ENCODE results near the gene RGS7BP. TPM values are rescaled to one million over a fixed set of nuclear protein-coding genes. Genes with fewer than 3 reads are reported as not detected.

The RGS7BP gene
- total RNA-seq, 1 experiment from 2014 or later, result 0.33 TPM

GRCh38 chr5:64506567-64507263 lies 900 bp downstream of the RGS7BP start:
- no CpG with 5 or more reads among the region's 39 CpGs for WGBS (ENCODE audit: extremely low coverage, insufficient read length, low lambda C conversion rate)

More at GRCh38 chr5:64506567-64507263, 900 bp downstream of the RGS7BP start:
- no peaks in the 10 kb centered on the region for H3K9me3 Mint-ChIP-seq
- H3K4me2 ChIP-seq (ENCODE audit: insufficient read depth, insufficient read length, low read length), result peak overlapping the region; percentile 96
- peak overlapping the region; percentile 76 to 91 for H3K4me3 Mint-ChIP-seq
- peaks cover 91% of the 10 kb centered on the region for H3K27me3 Mint-ChIP-seq (ENCODE audit: low read depth)
- H3K23me2 ChIP-seq (ENCODE audit: insufficient read length, low read depth, low read length, poor library complexity, severe bottlenecking), result peaks cover 18% of the 10 kb centered on the region
- peak overlapping the region; percentile 50; the same call in 1 of the 2 replicates for H3K14ac ChIP-seq (ENCODE audit: insufficient read depth, low read length)
- peak overlapping the region; percentile 57 for H3K9ac ChIP-seq (ENCODE audit: extremely low read depth, insufficient read length, low read length)
- H3K27ac Mint-ChIP-seq, result peak overlapping the region in 1 of 3 experiments; percentile 89; a peak in 2 of 7 replicates
- H3K27me3 ChIP-seq (ENCODE audit: insufficient read depth, low read length), result peaks cover 15% of the 10 kb centered on the region; the same call in 1 of the 2 replicates
- no peak; the same call in 1 of the 3 replicates for TF ChIP-seq CTCF (conservative IDR thresholded peaks at IDR 0.05)
- H2BK15ac ChIP-seq (ENCODE audit: low read depth, low read length), result 0 out of 2 replicates have a peak overlapping the region, but pooled peaks have one; percentile 4
- no peaks in the 10 kb centered on the region for H4K20me1 ChIP-seq (ENCODE audit: control insufficient read depth, insufficient read depth, insufficient read length)
- no peaks in the 10 kb centered on the region for H3K79me1 ChIP-seq (ENCODE audit: insufficient read depth, low read depth, low read length, poor library complexity, severe bottlenecking)
- H3T11ph ChIP-seq (ENCODE audit: low read length), result no peak overlapping the region
- H2BK20ac ChIP-seq (ENCODE audit: low read depth, low read length, poor library complexity, severe bottlenecking), result no peak overlapping the region
- no peak overlapping the region for H3K27ac ChIP-seq (ENCODE audit: insufficient read length, low read depth, low read length)
- H4K8ac ChIP-seq (replicated peaks; ENCODE audit: insufficient read length, low read depth, low read length), result no peak overlapping the region
- H3K4me1 Mint-ChIP-seq, result peaks cover 18 to 32% of the 10 kb centered on the region in 2 experiments
- H3K4me1 ChIP-seq (ENCODE audit: insufficient read depth, low read length), result no peaks in the 10 kb centered on the region; the same call in 1 of the 2 replicates
- H2AFZ ChIP-seq (ENCODE audit: low read length), result peak overlapping the region; percentile 84
- H3K18ac ChIP-seq (ENCODE audit: insufficient read length, low read depth, low read length), result peak overlapping the region; percentile 61
- no peak overlapping the region for H2BK5ac ChIP-seq (ENCODE audit: insufficient read length, low read length)
- no peak overlapping the region for H4K5ac ChIP-seq (ENCODE audit: insufficient read length, low read depth, low read length)
- peak; percentile 63 for DNase-seq
- H3K79me2 ChIP-seq (ENCODE audit: insufficient read depth, low read length), result no peaks in the 10 kb centered on the region
- no peak overlapping the region for H2BK120ac ChIP-seq (ENCODE audit: low read depth, low read length, poor library complexity, severe bottlenecking)
- H3K36me3 Mint-ChIP-seq (ENCODE audit: insufficient read depth in 1 of 3, low read depth in 3 of 3), result no peaks in the 10 kb centered on the region; a peak in 1 of 7 replicates
- no peak overlapping the region for H2BK12ac ChIP-seq (ENCODE audit: insufficient read length, low read depth, low read length)
- H3K23ac ChIP-seq (ENCODE audit: insufficient read length, low read depth, low read length), result no peak overlapping the region
- no peak overlapping the region for H2AK5ac ChIP-seq (ENCODE audit: insufficient read length, low read length)
- H3K4ac ChIP-seq (ENCODE audit: low read depth, low read length), result no peak overlapping the region
- no peaks in the 10 kb centered on the region for H3K9me3 ChIP-seq (ENCODE audit: control insufficient read depth, low read depth, low read length)
- H3K56ac ChIP-seq (ENCODE audit: insufficient read length, low read depth, low read length), result no peak overlapping the region
- no peak overlapping the region for H4K91ac ChIP-seq (ENCODE audit: insufficient read length, low read depth, low read length)

All from H9 (cell line).